Dedifferentiated amniotic fluid mesenchymal stem cell (primary cell): ENCODE measurements around the gene CHRNA9.
"Not testable (repeated sequence)": the region's sequence is repeated elsewhere in the genome, so short reads cannot be mapped to it uniquely, and the experiment has no call there.

Source experiments
- DNase-seq: peaks from one replicate; pipeline ENCODE4 v3.0.0-alpha.2; 2016; ENCODE audit errors: extremely low spot score

Gene CHRNA9

GRCh38 chr4:40388239-40388638 is 53.1 kb downstream of the CHRNA9 start:
- no peak for DNase-seq

GRCh38 chr4:40389986-40390385 is 54.9 kb downstream of the CHRNA9 start:
- DNase-seq = no peak

- not testable (repeated sequence) for DNase-seq
Observed at GRCh38 chr4:40392241-40392640, 57.1 kb downstream of the CHRNA9 start.

- no peak for DNase-seq
Observed at GRCh38 chr4:40394236-40394635, 59.1 kb downstream of the CHRNA9 start.

- DNase-seq = no peak
Observed at GRCh38 chr4:40395166-40395900, 60.2 kb downstream of the CHRNA9 start.

- DNase-seq = no peak
Observed at GRCh38 chr4:40395908-40396793, 61.0 kb downstream of the CHRNA9 start.

- DNase-seq = no peak
Observed at GRCh38 chr4:40399578-40399977, 64.4 kb downstream of the CHRNA9 start.

GRCh38 chr4:40401096-40401495 is 66.0 kb downstream of the CHRNA9 start:
- no peak for DNase-seq

GRCh38 chr4:40401631-40402030 is 66.5 kb downstream of the CHRNA9 start:
- no peak for DNase-seq

GRCh38 chr4:40402556-40402955 is 67.4 kb downstream of the CHRNA9 start:
- DNase-seq = no peak

GRCh38 chr4:40403081-40403480 is 67.9 kb downstream of the CHRNA9 start:
- no peak for DNase-seq
